Kidney (tissue), 14 donors: ENCODE data around the gene MPL. TPM values are rescaled to one million over a fixed set of nuclear protein-coding genes. Genes with fewer than 3 reads are reported as not detected.

ENCODE experiments used
- DNase-seq, 5 donors: peaks; one replicate each; pipeline ENCODE4 v3.0.0-alpha.2; 2013 to 2020
- FAIRE-seq: peaks from 2 replicates; lab custom pipeline; 2012; peaks lifted over from hg19 to GRCh38; lab: Jason Lieb, UNC
- H3K27ac ChIP-seq, 2 donors: one replicate each; pipeline ENCODE4 v1.7.0; 2013; ENCODE audit warnings: low read depth in 2 of 2, low read length in 2 of 2, inconsistent platforms in 1 of 2
- H3K27me3 ChIP-seq: one replicate; pipeline ENCODE4 v1.7.1; 2013; ENCODE audit warnings: low read length, inconsistent platforms; ENCODE audit not compliant: control insufficient read depth, insufficient read depth
- H3K36me3 ChIP-seq, 3 donors: one replicate each; pipeline versions ENCODE4 v1.7.0 to v1.7.1; 2013; ENCODE audit warnings: low read length in 3 of 3, control low read depth in 1 of 3, inconsistent platforms in 1 of 3; ENCODE audit not compliant: insufficient read depth in 3 of 3, control insufficient read depth in 2 of 3
- H3K4me1 ChIP-seq, 3 donors: one replicate each; pipeline versions ENCODE4 v1.7.0 to v1.7.1; 2013; ENCODE audit warnings: low read length in 3 of 3, inconsistent platforms in 1 of 3, low read depth in 1 of 3; ENCODE audit not compliant: control insufficient read depth in 2 of 3, insufficient read depth in 2 of 3
- H3K4me3 ChIP-seq, 3 donors: one replicate each; pipeline versions ENCODE4 v1.7.0 to v1.8.1; 2013; ENCODE audit warnings: low read length in 3 of 3, control low read depth in 1 of 3, inconsistent platforms in 1 of 3
- H3K9ac ChIP-seq, 3 donors: one replicate each; pipeline versions ENCODE4 v1.7.0 to v1.7.1; 2013; ENCODE audit warnings: low read length in 3 of 3, control low read depth in 1 of 3, inconsistent platforms in 1 of 3
- H3K9me3 ChIP-seq, 3 donors: one replicate each; pipeline versions ENCODE4 v1.7.0 to v1.7.1; 2013; ENCODE audit warnings: low read length in 3 of 3, control low read depth in 1 of 3, inconsistent platforms in 1 of 3; ENCODE audit not compliant: control insufficient read depth in 2 of 3, insufficient read depth in 1 of 3
- CTCF ChIP-seq: IDR thresholded peaks from 3 replicates; pipeline ENCODE4 v1.5.1; 2012; ENCODE audit warnings: mild to moderate bottlenecking, moderate library complexity, borderline replicate concordance; ENCODE audit not compliant: insufficient read depth; ENCODE audit errors: extremely low read depth
- intact Hi-C: fragments of 100-400 bp; cut with DNase I; formaldehyde crosslinking; loops from one replicate; pipeline ENCODE4 v1.11.1; 2022
- polyA plus RNA-seq: library from polyadenylated mRNA; stranded (reverse); fragments of 350-450 nt; fragmentation: Illumina TruSeq; extraction: RNeasy Lipid Tissue Mini Kit (QIAGEN cat#74804); gene quantifications from one replicate; pipeline ENCODE4 v1.2.3, GENCODE V29; 2014; ENCODE audit warnings: low read depth, low replicate concordance; ENCODE audit not compliant: insufficient read depth
- total RNA-seq: library from RNA; stranded (reverse); fragmentation: NEBNext Ultra II Directional; extraction: Animal tissue kit (Norgen Biotek cat#: 25700); gene quantifications from one replicate; pipeline ENCODE4 v1.2.1, GENCODE V29; 2021
- donor health status: control.
- donor health status: control.
- donor health status: control.
- donor health status: control.
- donor health status: control.
- donor health status: DM: yes; HTN: yes; CAD: no.
- donor health status: Normal renal cell carcinoma (clear cell type).

The MPL gene
- total and polyA plus RNA-seq, 2 donors from 2014 or later = 0.25 TPM; not detected in 1

- DNase-seq = no peak
- no peak overlapping the region for H3K27ac ChIP-seq
- peaks cover 0 to 2% (median 0%) of the 10 kb centered on the region in 3 donors for H3K36me3 ChIP-seq
- no peak overlapping the region for H3K4me3 ChIP-seq
- no peak for FAIRE-seq
- no peak overlapping the region for H3K9ac ChIP-seq
- no peak for TF ChIP-seq CTCF
- no peaks in the 10 kb centered on the region for H3K27me3 ChIP-seq
- intact Hi-C loops = no loop called here
- H3K4me1 ChIP-seq = peaks cover 0 to 3% (median 0%) of the 10 kb centered on the region in 3 donors
- no peaks in the 10 kb centered on the region for H3K9me3 ChIP-seq
Measured at GRCh38 chr1:43314233-43314632, 23.4 kb upstream of the MPL start.

- Histone ChIP-seq H3K36me3 (no peaks in the 10 kb centered on the region), H3K27ac (no peak overlapping the region), H3K9me3 (no peaks in the 10 kb centered on the region), H3K27me3 (no peaks in the 10 kb centered on the region), H3K4me3 (no peak overlapping the region), H3K9ac (no peak overlapping the region), H3K4me1 (peaks cover 0 to 5% (median 0%) of the 10 kb centered on the region in 3 donors)
- FAIRE-seq (no peak), DNase-seq (no peak)
- intact Hi-C loops = no loop called here
- TF ChIP-seq CTCF = no peak
Measured at GRCh38 chr1:43315481-43315880, 22.1 kb upstream of the MPL start.

DNA sequence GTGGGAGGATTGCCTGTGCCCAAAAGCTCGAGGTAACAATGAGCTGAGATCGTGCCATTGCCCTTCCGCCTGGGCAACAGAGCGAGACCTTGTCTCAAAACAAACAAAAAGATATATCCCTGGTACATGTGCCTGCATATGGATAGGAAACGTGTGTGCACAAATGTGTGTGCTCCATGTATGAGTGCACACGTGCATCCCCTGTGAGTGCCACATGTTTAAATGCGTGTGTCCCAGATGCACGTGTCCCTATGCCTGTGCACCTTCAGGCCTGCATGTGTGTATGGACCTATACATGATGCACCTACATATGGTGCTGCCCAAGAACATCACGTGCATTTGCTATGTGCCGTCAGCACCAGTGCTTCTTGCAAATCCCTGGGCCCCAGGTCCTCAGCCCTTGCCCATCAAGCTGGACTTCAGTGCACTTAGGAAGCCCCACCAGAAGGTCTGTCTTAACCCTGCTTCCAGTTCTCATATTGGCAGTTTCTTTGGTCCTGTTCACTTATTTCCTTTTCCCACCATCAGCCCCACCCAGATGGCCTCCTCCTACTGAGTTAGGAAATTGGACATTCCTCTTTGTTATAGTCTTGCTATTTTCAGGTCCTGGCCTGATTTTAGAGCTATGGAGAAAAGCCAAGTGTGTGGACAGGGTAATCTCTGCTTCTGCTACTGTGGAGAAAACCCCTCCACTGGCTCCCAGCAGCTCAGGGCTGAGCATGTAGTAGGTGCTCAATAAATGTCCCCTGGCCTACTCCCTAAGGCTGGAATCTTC lies 21.5 kb upstream of the MPL start:
- Histone ChIP-seq H3K36me3 (no peaks in the 10 kb centered on the region), H3K9ac (no peak overlapping the region), H3K27me3 (no peaks in the 10 kb centered on the region), H3K4me1 (peaks cover 0 to 5% (median 0%) of the 10 kb centered on the region in 3 donors), H3K9me3 (no peaks in the 10 kb centered on the region), H3K27ac (no peak overlapping the region), H3K4me3 (no peak overlapping the region)
- no peak for TF ChIP-seq CTCF
- FAIRE-seq (no peak), DNase-seq (peak in 1 of 5 donors; percentile 16)
- intact Hi-C loops = no loop called here
